IPS-NIHi11 (cell line): Measurements from ENCODE around the gene POLR1E.

ENCODE experiments used
- DNase-seq: peaks from one replicate; pipeline ENCODE4 v3.0.0; 2012; ENCODE audit warnings: mixed read lengths, low spot score

The POLR1E gene, protein sequence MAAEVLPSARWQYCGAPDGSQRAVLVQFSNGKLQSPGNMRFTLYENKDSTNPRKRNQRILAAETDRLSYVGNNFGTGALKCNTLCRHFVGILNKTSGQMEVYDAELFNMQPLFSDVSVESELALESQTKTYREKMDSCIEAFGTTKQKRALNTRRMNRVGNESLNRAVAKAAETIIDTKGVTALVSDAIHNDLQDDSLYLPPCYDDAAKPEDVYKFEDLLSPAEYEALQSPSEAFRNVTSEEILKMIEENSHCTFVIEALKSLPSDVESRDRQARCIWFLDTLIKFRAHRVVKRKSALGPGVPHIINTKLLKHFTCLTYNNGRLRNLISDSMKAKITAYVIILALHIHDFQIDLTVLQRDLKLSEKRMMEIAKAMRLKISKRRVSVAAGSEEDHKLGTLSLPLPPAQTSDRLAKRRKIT

GRCh38 chr9:37485389-37486255, at the start of gene POLR1E:
Gene POLR1E, plus strand, starts transcription at chr9:37485948. Its CDS starts 100 bp downstream, at chr9:37486048.
- DNase-seq = peak; percentile 99

GRCh38 chr9:37436540-37436939, 49.2 kb upstream of the POLR1E start:
- DNase-seq = no peak

GRCh38 chr9:37437010-37437409, 48.7 kb upstream of the POLR1E start:
- DNase-seq = no peak

- no peak for DNase-seq
Measured at GRCh38 chr9:37437621-37438020, 48.1 kb upstream of the POLR1E start.

DNA sequence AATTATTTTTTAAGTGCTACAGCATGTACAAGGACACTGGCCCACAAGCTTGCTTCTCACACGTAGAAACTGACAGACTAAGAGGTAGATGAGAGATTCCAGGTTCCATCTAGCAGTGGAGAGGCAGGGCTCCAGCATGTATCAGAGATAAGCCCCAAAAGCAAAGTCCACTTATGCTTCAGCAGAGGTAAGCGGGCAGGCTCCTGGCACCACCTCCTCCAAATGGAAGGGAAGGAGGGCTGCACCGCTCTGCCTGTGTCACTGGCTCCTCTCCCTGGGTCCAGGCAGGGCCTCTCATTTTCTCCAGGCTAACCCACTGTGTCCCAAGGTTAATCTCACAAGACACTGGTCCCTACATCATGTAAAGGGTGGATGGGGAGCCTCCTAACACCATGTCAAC, 47.4 kb upstream of the POLR1E start:
- no peak for DNase-seq

- DNase-seq = no peak
Measured at GRCh38 chr9:37441776-37442370, 43.9 kb upstream of the POLR1E start.

DNA sequence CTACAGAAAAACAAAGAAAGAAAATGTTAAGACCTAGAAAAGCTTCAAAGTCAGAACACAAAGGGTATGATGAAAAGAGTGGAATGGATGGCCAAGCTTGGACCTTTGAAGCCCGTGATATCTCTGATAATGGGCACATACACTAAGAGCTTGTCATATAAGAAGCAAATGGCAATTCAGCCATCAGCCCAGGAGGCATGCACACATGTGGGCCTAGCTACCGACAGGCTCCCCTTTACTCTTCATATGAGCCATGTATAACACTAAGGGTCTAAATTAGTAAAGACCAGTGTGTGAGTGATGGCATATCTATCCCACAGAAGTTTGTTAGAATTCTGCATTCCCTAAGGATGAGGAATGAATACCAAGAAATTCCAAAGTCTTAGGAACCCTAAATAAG, 43.2 kb upstream of the POLR1E start:
- no peak for DNase-seq

DNA sequence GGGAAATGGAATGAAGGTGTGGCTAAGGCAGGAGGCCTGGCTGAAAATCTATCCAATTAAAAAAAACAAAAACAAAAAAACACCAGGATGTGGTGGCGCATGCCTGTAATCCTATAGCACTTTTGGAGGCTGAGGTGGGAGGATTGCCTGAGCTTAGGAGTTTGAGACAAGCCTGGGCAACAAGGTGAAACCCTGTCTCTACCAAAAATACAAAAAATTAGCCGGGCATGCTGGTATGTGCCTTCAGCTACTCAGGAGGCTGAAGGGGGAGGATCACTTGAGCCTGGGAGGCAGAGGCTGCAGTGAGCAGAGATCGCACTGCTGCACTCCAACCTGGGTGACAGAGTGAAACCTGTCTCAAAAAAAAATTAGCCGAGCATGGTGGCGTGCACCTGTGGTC, 42.2 kb upstream of the POLR1E start:
- DNase-seq = no peak

- no peak for DNase-seq
Measured at GRCh38 chr9:37444890-37445289, 40.9 kb upstream of the POLR1E start.

- DNase-seq = no peak
Measured at GRCh38 chr9:37445832-37446231, 39.9 kb upstream of the POLR1E start.

DNA sequence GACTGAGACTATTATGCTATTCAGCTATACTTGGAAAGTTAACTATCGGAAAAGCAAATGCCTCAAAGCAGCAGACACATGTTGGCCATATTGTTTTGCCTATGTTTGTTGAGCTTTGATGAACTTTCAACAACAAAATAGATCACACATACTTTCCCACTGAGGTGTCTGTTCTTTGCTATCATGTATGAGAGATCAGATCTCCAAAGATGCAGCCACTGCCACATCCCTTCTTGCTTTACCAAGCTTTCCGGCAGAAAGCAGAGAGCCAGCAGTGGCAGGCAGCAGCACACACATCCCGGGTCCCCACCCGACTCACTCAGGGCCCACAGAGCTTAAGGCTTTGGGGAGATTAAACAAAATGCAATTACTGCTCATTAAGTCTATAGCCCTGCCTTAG, 39.3 kb upstream of the POLR1E start:
- DNase-seq = no peak

GRCh38 chr9:37447111-37447510, 38.6 kb upstream of the POLR1E start:
- DNase-seq = no peak

DNA sequence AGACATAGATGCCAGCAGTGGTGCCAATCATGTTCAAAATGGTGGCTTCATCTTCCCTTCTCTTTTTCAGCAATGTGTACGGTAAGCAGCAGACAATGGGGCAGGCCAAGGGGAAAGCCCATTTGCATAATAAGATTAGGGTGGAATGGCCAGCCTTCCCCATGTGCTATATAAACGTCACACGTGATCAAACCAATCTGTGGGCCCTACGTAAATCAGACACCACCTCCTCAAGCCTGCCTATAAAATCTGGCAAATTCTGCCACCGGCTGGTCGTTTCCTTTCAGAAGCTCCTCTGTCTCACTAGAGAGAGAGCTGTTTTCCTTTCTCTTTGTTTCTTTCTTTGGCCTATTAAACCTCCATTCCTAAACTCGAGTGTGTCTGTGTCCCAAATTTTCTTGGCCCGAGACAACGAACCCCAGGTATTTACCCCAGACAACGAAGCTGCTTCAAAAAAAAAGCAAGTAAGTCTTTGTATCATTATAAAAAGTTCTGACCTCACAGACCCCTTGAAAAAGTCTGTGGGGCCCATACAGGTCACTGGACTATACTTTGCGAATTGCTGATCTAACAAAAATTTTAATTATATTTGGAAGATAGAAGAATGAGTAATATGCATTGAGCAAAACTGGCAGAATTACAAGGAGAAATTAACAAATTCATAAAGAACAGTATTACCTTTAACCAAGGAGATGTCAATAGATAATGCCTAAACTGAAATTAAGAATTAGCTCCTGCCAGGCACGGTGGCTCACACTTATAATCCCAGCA, 35.7 kb upstream of the POLR1E start:
- DNase-seq = no peak

GRCh38 chr9:37451628-37452027, 34.1 kb upstream of the POLR1E start:
- DNase-seq = no peak

GRCh38 chr9:37452611-37453010, 33.1 kb upstream of the POLR1E start:
- no peak for DNase-seq

- no peak for DNase-seq
Measured at GRCh38 chr9:37453827-37454226, 31.9 kb upstream of the POLR1E start.

DNA sequence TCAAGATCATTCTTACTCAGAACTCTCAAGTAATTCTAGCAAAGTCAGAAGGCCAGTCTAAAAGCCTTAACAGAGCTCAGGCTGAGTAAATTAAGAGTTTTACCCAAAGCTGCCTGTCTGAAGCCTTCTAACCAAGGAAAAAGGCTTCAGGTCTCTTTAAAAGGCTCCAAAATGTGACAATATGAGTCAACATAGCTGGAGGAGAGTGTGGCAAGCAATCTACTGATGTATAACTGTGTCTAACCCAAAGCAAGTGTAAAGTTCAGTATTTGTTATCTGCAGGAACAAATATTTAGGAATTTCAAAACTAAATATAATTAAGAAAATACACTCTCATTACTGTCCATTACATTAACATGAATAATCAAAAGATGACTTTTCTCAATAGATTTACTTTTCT, 31.5 kb upstream of the POLR1E start:
- DNase-seq = no peak

DNA sequence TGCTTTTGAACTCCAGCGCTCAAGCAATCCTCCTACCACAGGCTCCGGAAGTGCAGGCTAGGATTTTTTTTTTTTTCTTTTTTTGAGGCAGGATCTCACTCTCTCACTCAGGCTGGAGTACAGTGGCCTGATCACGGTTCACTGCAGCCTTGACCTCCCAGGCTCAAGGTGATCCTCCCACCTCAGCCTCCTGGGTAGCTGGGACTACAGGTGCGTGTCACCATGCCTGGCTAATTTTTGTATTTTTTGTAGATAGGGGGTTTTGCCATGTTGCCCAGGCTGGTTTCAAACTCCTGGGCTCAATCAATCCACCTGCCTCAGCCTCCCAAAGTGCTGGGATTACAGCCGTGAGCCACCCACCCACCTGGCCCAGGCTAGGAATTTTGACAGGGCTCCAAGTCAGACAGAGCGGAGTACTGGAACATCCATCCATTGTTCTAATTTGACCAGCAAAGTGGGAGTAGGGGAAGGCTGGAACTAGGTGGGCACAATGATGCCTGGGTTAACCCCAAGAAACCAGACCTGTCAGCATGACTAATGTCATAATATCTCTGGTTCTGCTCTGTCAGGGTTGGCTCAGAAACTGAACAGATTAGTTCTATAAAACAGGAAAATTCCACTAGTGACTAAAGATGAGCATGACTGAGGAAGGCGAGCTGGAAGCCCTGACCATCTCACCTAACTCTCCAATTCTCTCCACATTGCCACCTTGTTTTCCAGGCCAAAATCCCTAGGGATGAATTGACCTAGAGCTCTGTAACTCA, 29.7 kb upstream of the POLR1E start:
- DNase-seq = no peak

DNA sequence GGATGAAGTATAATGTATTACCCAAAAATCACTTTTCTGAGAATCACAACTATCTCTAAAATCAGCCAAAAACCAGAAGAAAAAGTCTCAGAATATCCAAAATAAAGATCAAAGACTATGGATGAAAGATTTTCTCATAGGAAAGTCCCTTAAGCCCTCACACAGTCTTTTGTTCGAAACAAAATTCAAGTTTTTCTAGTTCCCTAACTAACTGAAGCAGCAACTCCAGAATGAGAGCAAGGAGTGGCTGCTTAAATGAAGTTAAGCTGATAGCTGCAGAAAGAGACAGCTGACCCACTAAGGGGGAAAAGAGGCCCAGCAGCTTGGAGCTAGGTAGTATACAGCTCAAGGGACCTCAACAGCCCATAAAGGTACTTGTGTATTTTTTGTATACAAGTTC, 28.9 kb upstream of the POLR1E start:
- no peak for DNase-seq

DNA sequence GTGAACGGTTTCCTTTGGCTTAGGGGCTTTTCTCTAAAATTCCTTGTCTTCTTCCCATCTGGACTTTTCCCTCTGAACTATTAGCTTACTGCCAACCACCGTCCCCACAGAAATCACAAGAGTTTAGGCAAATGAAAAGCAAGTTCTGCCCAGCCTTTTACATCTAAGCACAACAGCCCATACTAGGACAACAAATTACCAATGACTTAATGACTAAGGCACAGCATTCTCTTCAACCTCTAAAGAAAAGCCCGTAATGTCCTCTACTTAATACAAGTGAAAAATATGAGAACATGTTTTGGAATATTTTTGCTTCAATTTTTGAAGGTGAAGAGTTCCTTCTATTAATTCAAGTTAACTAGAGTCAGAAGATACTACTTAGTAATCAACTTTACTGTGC, 21.7 kb upstream of the POLR1E start:
- DNase-seq = no peak
